ENCODE measurements around the gene DNAJB8.

DNA sequence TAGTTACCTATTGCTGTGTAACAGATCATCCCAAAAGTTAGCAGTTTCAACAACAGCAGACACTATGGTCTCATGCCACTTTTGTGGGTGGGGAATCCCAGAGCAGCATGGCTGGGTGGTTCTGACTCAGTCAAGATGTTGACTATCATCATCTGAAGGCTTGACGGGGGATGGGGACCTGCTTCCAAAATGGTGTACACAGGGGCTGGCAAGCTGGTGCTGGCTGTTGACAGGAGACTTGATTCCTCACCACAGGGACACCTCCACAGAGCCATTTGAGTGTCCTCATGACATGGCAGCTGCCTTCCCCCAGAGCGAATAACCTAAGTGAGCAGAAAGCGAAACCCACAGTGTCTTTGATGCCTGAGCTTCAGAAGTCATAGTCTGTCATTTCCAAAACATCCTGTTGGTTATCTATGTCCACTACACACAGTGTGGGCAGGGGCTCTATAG is 19.1 kb downstream of the DNAJB8 start:
- no peak for TF ChIP-seq POLR2A (IDR thresholded peaks at IDR 0.05)
- TF ChIP-seq, protein P1, sequence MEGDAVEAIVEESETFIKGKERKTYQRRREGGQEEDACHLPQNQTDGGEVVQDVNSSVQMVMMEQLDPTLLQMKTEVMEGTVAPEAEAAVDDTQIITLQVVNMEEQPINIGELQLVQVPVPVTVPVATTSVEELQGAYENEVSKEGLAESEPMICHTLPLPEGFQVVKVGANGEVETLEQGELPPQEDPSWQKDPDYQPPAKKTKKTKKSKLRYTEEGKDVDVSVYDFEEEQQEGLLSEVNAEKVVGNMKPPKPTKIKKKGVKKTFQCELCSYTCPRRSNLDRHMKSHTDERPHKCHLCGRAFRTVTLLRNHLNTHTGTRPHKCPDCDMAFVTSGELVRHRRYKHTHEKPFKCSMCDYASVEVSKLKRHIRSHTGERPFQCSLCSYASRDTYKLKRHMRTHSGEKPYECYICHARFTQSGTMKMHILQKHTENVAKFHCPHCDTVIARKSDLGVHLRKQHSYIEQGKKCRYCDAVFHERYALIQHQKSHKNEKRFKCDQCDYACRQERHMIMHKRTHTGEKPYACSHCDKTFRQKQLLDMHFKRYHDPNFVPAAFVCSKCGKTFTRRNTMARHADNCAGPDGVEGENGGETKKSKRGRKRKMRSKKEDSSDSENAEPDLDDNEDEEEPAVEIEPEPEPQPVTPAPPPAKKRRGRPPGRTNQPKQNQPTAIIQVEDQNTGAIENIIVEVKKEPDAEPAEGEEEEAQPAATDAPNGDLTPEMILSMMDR (IDR thresholded peaks at IDR 0.05 in 4 of 5, conservative IDR thresholded peaks at IDR 0.05 in 1 of 5), result no peak
